ENCODE measurements around the gene CCDC34. TPM values are rescaled to one million over a fixed set of nuclear protein-coding genes. Genes with fewer than 3 reads are reported as not detected.

The CCDC34 gene
- total and polyA plus RNA-seq, 5 donors from 2014 or later, result 1.3 to 3.1 (median 2.0) TPM

- H3K27me3 ChIP-seq (ENCODE audit: control insufficient read depth, insufficient read depth, low read length), result peaks cover 3% of the 10 kb centered on the region
- ATAC-seq (ENCODE audit: low read depth in 2 of 2), result no peak
- no peaks in the 10 kb centered on the region for H3K4me1 Mint-ChIP-seq
- H3K4me3 ChIP-seq (ENCODE audit: low read depth, low read length), result no peak overlapping the region
- no peaks in the 10 kb centered on the region for H3K36me3 Mint-ChIP-seq
- no peaks in the 10 kb centered on the region for H3K9me3 Mint-ChIP-seq
- H3K27me3 Mint-ChIP-seq, result peaks cover 12% of the 10 kb centered on the region
- H3K9me3 ChIP-seq (ENCODE audit: control insufficient read depth in 2 of 2, low read length in 2 of 2), result no peaks in the 10 kb centered on the region
- no peak for DNase-seq
- H3K27ac ChIP-seq (ENCODE audit: insufficient read depth, low read length, poor library complexity, severe bottlenecking), result no peak overlapping the region
- H3K36me3 ChIP-seq (ENCODE audit: control insufficient read depth, insufficient read depth, low read length), result no peaks in the 10 kb centered on the region
- H3K4me3 Mint-ChIP-seq, result no peak overlapping the region
- H3K27ac Mint-ChIP-seq, result no peak overlapping the region
- no peaks in the 10 kb centered on the region for H3K4me1 ChIP-seq (ENCODE audit: control insufficient read depth, insufficient read depth, low read length, poor library complexity, severe bottlenecking)
Measured at GRCh38 chr11:27406498-27407354, 43.7 kb upstream of the CCDC34 start.

- no peak for DNase-seq
- no peak overlapping the region for H3K4me3 Mint-ChIP-seq
- H3K4me3 ChIP-seq (ENCODE audit: low read depth, low read length), result no peak overlapping the region
- no peak overlapping the region for H3K27ac ChIP-seq (ENCODE audit: insufficient read depth, low read length, poor library complexity, severe bottlenecking)
- peaks cover 3% of the 10 kb centered on the region for H3K27me3 ChIP-seq (ENCODE audit: control insufficient read depth, insufficient read depth, low read length)
- H3K9me3 ChIP-seq (ENCODE audit: control insufficient read depth in 2 of 2, low read length in 2 of 2), result no peaks in the 10 kb centered on the region
- no peaks in the 10 kb centered on the region for H3K36me3 ChIP-seq (ENCODE audit: control insufficient read depth, insufficient read depth, low read length)
- no peaks in the 10 kb centered on the region for H3K36me3 Mint-ChIP-seq
- H3K9me3 Mint-ChIP-seq, result no peaks in the 10 kb centered on the region
- no peak for ATAC-seq (ENCODE audit: low read depth in 2 of 2)
- peaks cover 8% of the 10 kb centered on the region for H3K27me3 Mint-ChIP-seq
- no peaks in the 10 kb centered on the region for H3K4me1 Mint-ChIP-seq
- no peak overlapping the region for H3K27ac Mint-ChIP-seq
- no peaks in the 10 kb centered on the region for H3K4me1 ChIP-seq (ENCODE audit: control insufficient read depth, insufficient read depth, low read length, poor library complexity, severe bottlenecking)
Measured at GRCh38 chr11:27405134-27405533, 42.1 kb upstream of the CCDC34 start.

GRCh38 chr11:27404427-27404826, 41.4 kb upstream of the CCDC34 start:
- Histone ChIP-seq H3K27me3 (ENCODE audit: control insufficient read depth, insufficient read depth, low read length) (peaks cover 3% of the 10 kb centered on the region), H3K4me3 (ENCODE audit: low read depth, low read length) (no peak overlapping the region), H3K36me3 (ENCODE audit: control insufficient read depth, insufficient read depth, low read length) (no peaks in the 10 kb centered on the region), H3K4me1 (ENCODE audit: control insufficient read depth, insufficient read depth, low read length, poor library complexity, severe bottlenecking) (no peaks in the 10 kb centered on the region), H3K27ac (ENCODE audit: insufficient read depth, low read length, poor library complexity, severe bottlenecking) (no peak overlapping the region), H3K9me3 (ENCODE audit: control insufficient read depth in 2 of 2, low read length in 2 of 2) (no peaks in the 10 kb centered on the region)
- H3K36me3 Mint-ChIP-seq, result no peaks in the 10 kb centered on the region
- no peak overlapping the region for H3K4me3 Mint-ChIP-seq
- no peaks in the 10 kb centered on the region for H3K4me1 Mint-ChIP-seq
- H3K27me3 Mint-ChIP-seq, result peaks cover 8% of the 10 kb centered on the region
- DNase-seq, result no peak
- H3K9me3 Mint-ChIP-seq, result no peaks in the 10 kb centered on the region
- H3K27ac Mint-ChIP-seq, result no peak overlapping the region
- no peak for ATAC-seq (ENCODE audit: low read depth in 2 of 2)

GRCh38 chr11:27403195-27403594, 40.2 kb upstream of the CCDC34 start:
- Mint-ChIP-seq H3K27ac (no peak overlapping the region), H3K4me3 (no peak overlapping the region), H3K36me3 (no peaks in the 10 kb centered on the region), H3K4me1 (no peaks in the 10 kb centered on the region), H3K9me3 (no peaks in the 10 kb centered on the region), H3K27me3 (peaks cover 4% of the 10 kb centered on the region)
- no peak overlapping the region for H3K27ac ChIP-seq (ENCODE audit: insufficient read depth, low read length, poor library complexity, severe bottlenecking)
- H3K36me3 ChIP-seq (ENCODE audit: control insufficient read depth, insufficient read depth, low read length), result no peaks in the 10 kb centered on the region
- DNase-seq (no peak), ATAC-seq (ENCODE audit: low read depth in 2 of 2) (no peak)
- H3K27me3 ChIP-seq (ENCODE audit: control insufficient read depth, insufficient read depth, low read length), result peaks cover 3% of the 10 kb centered on the region
- H3K4me1 ChIP-seq (ENCODE audit: control insufficient read depth, insufficient read depth, low read length, poor library complexity, severe bottlenecking), result no peaks in the 10 kb centered on the region
- no peaks in the 10 kb centered on the region for H3K9me3 ChIP-seq (ENCODE audit: control insufficient read depth in 2 of 2, low read length in 2 of 2)
- H3K4me3 ChIP-seq (ENCODE audit: low read depth, low read length), result no peak overlapping the region

GRCh38 chr11:27402450-27402849, 39.4 kb upstream of the CCDC34 start:
- Mint-ChIP-seq H3K27ac (no peak overlapping the region), H3K9me3 (no peaks in the 10 kb centered on the region), H3K27me3 (peaks cover 8% of the 10 kb centered on the region), H3K4me1 (no peaks in the 10 kb centered on the region), H3K4me3 (no peak overlapping the region), H3K36me3 (no peaks in the 10 kb centered on the region)
- Histone ChIP-seq H3K9me3 (ENCODE audit: control insufficient read depth in 2 of 2, low read length in 2 of 2) (no peaks in the 10 kb centered on the region), H3K4me3 (ENCODE audit: low read depth, low read length) (no peak overlapping the region), H3K36me3 (ENCODE audit: control insufficient read depth, insufficient read depth, low read length) (no peaks in the 10 kb centered on the region), H3K27ac (ENCODE audit: insufficient read depth, low read length, poor library complexity, severe bottlenecking) (no peak overlapping the region), H3K27me3 (ENCODE audit: control insufficient read depth, insufficient read depth, low read length) (peaks cover 3% of the 10 kb centered on the region), H3K4me1 (ENCODE audit: control insufficient read depth, insufficient read depth, low read length, poor library complexity, severe bottlenecking) (no peaks in the 10 kb centered on the region)
- ATAC-seq (ENCODE audit: low read depth in 2 of 2) (no peak), DNase-seq (no peak)

- Histone ChIP-seq H3K9me3 (ENCODE audit: control insufficient read depth in 2 of 2, low read length in 2 of 2) (no peaks in the 10 kb centered on the region), H3K27me3 (ENCODE audit: control insufficient read depth, insufficient read depth, low read length) (peaks cover under 1% of the 10 kb centered on the region), H3K4me3 (ENCODE audit: low read depth, low read length) (no peak overlapping the region), H3K27ac (ENCODE audit: insufficient read depth, low read length, poor library complexity, severe bottlenecking) (no peak overlapping the region), H3K4me1 (ENCODE audit: control insufficient read depth, insufficient read depth, low read length, poor library complexity, severe bottlenecking) (no peaks in the 10 kb centered on the region), H3K36me3 (ENCODE audit: control insufficient read depth, insufficient read depth, low read length) (no peaks in the 10 kb centered on the region)
- H3K27ac Mint-ChIP-seq, result no peak overlapping the region
- no peak overlapping the region for H3K4me3 Mint-ChIP-seq
- no peaks in the 10 kb centered on the region for H3K36me3 Mint-ChIP-seq
- peaks cover 8% of the 10 kb centered on the region for H3K27me3 Mint-ChIP-seq
- DNase-seq (no peak), ATAC-seq (ENCODE audit: low read depth in 2 of 2) (no peak)
- H3K4me1 Mint-ChIP-seq, result no peaks in the 10 kb centered on the region
- H3K9me3 Mint-ChIP-seq, result no peaks in the 10 kb centered on the region
Measured at GRCh38 chr11:27401833-27402316, 38.9 kb upstream of the CCDC34 start.

- no peaks in the 10 kb centered on the region for H3K9me3 ChIP-seq (ENCODE audit: control insufficient read depth in 2 of 2, low read length in 2 of 2)
- no peak overlapping the region for H3K4me3 ChIP-seq (ENCODE audit: low read depth, low read length)
- no peaks in the 10 kb centered on the region for H3K4me1 Mint-ChIP-seq
- H3K36me3 ChIP-seq (ENCODE audit: control insufficient read depth, insufficient read depth, low read length), result no peaks in the 10 kb centered on the region
- DNase-seq (no peak), ATAC-seq (ENCODE audit: low read depth in 2 of 2) (no peak)
- H3K4me1 ChIP-seq (ENCODE audit: control insufficient read depth, insufficient read depth, low read length, poor library complexity, severe bottlenecking), result no peaks in the 10 kb centered on the region
- H3K4me3 Mint-ChIP-seq, result no peak overlapping the region
- no peak overlapping the region for H3K27ac Mint-ChIP-seq
- no peaks in the 10 kb centered on the region for H3K27me3 ChIP-seq (ENCODE audit: control insufficient read depth, insufficient read depth, low read length)
- no peaks in the 10 kb centered on the region for H3K36me3 Mint-ChIP-seq
- no peaks in the 10 kb centered on the region for H3K9me3 Mint-ChIP-seq
- H3K27me3 Mint-ChIP-seq, result peaks cover 8% of the 10 kb centered on the region
- no peak overlapping the region for H3K27ac ChIP-seq (ENCODE audit: insufficient read depth, low read length, poor library complexity, severe bottlenecking)
Measured at GRCh38 chr11:27401280-27401832, 38.3 kb upstream of the CCDC34 start.

- Mint-ChIP-seq H3K4me3 (no peak overlapping the region), H3K27ac (no peak overlapping the region), H3K36me3 (no peaks in the 10 kb centered on the region), H3K27me3 (peaks cover 13% of the 10 kb centered on the region), H3K9me3 (no peaks in the 10 kb centered on the region), H3K4me1 (no peaks in the 10 kb centered on the region)
- Histone ChIP-seq H3K4me1 (ENCODE audit: control insufficient read depth, insufficient read depth, low read length, poor library complexity, severe bottlenecking) (no peaks in the 10 kb centered on the region), H3K36me3 (ENCODE audit: control insufficient read depth, insufficient read depth, low read length) (no peaks in the 10 kb centered on the region), H3K9me3 (ENCODE audit: control insufficient read depth in 2 of 2, low read length in 2 of 2) (no peaks in the 10 kb centered on the region), H3K4me3 (ENCODE audit: low read depth, low read length) (no peak overlapping the region), H3K27me3 (ENCODE audit: control insufficient read depth, insufficient read depth, low read length) (peaks cover 3% of the 10 kb centered on the region), H3K27ac (ENCODE audit: insufficient read depth, low read length, poor library complexity, severe bottlenecking) (no peak overlapping the region)
- no peak for DNase-seq
- no peak for ATAC-seq (ENCODE audit: low read depth in 2 of 2)
Measured at GRCh38 chr11:27398400-27398770, 35.4 kb upstream of the CCDC34 start.

Measured in CD4-positive, CD25-positive, alpha-beta regulatory T cell (primary cell).